Measurements from ENCODE around the gene FYN.

The FYN gene

GRCh38 chr6:111774346-111774703, 98.9 kb downstream of the FYN start:
- no peak for TF ChIP-seq TAF1 (IDR thresholded peaks at IDR 0.05; ENCODE audit: low read depth)
- TF ChIP-seq TCF12 (IDR thresholded peaks at IDR 0.05; ENCODE audit: low read depth): no peak
- no peak for TF ChIP-seq CEBPB (IDR thresholded peaks at IDR 0.05)
- no peak for TF ChIP-seq EP300 (IDR thresholded peaks at IDR 0.05; ENCODE audit: borderline replicate concordance)
- no peak for TF ChIP-seq CREB1 (IDR thresholded peaks at IDR 0.05; ENCODE audit: low read depth)
- no peak for TF ChIP-seq REST (IDR thresholded peaks at IDR 0.05; ENCODE audit: low read depth)
- no peak for TF ChIP-seq RAD21 (IDR thresholded peaks at IDR 0.05; ENCODE audit: low read depth)
- no peak for TF ChIP-seq USF1 (IDR thresholded peaks at IDR 0.05)
- no peak for TF ChIP-seq NFIC (IDR thresholded peaks at IDR 0.05)
- TF ChIP-seq EGR1 (IDR thresholded peaks at IDR 0.05): no peak
- no peak for TF ChIP-seq YY1 (IDR thresholded peaks at IDR 0.05; ENCODE audit: low read depth)
- no peak for TF ChIP-seq TEAD4 (IDR thresholded peaks at IDR 0.05)
- TF ChIP-seq MAX (IDR thresholded peaks at IDR 0.05): no peak
- TF ChIP-seq FOXM1 (IDR thresholded peaks at IDR 0.05; ENCODE audit: borderline replicate concordance, low read depth): no peak
- no peak for TF ChIP-seq ZBTB7A (IDR thresholded peaks at IDR 0.05; ENCODE audit: low read depth)

GRCh38 chr6:111773501-111774345, 99.5 kb downstream of the FYN start:
- TF ChIP-seq RAD21 (IDR thresholded peaks at IDR 0.05; ENCODE audit: low read depth): no peak
- TF ChIP-seq CREB1 (IDR thresholded peaks at IDR 0.05; ENCODE audit: low read depth): no peak
- no peak for TF ChIP-seq NFIC (IDR thresholded peaks at IDR 0.05)
- no peak for TF ChIP-seq EP300 (IDR thresholded peaks at IDR 0.05; ENCODE audit: borderline replicate concordance)
- TF ChIP-seq EGR1 (IDR thresholded peaks at IDR 0.05): no peak
- TF ChIP-seq YY1 (IDR thresholded peaks at IDR 0.05; ENCODE audit: low read depth): no peak
- TF ChIP-seq FOXM1 (IDR thresholded peaks at IDR 0.05; ENCODE audit: borderline replicate concordance, low read depth): no peak
- no peak for TF ChIP-seq TCF12 (IDR thresholded peaks at IDR 0.05; ENCODE audit: low read depth)
- no peak for TF ChIP-seq MAX (IDR thresholded peaks at IDR 0.05)
- TF ChIP-seq USF1 (IDR thresholded peaks at IDR 0.05): no peak
- TF ChIP-seq TEAD4 (IDR thresholded peaks at IDR 0.05): no peak
- no peak for TF ChIP-seq TAF1 (IDR thresholded peaks at IDR 0.05; ENCODE audit: low read depth)
- TF ChIP-seq CEBPB (IDR thresholded peaks at IDR 0.05): no peak
- no peak for TF ChIP-seq ZBTB7A (IDR thresholded peaks at IDR 0.05; ENCODE audit: low read depth)
- TF ChIP-seq REST (IDR thresholded peaks at IDR 0.05; ENCODE audit: low read depth): no peak

- TF ChIP-seq TCF12 (IDR thresholded peaks at IDR 0.05; ENCODE audit: low read depth): no peak
- no peak for TF ChIP-seq TEAD4 (IDR thresholded peaks at IDR 0.05)
- no peak for TF ChIP-seq RAD21 (IDR thresholded peaks at IDR 0.05; ENCODE audit: low read depth)
- TF ChIP-seq CREB1 (IDR thresholded peaks at IDR 0.05; ENCODE audit: low read depth): no peak
- TF ChIP-seq EGR1 (IDR thresholded peaks at IDR 0.05): no peak
- no peak for TF ChIP-seq CEBPB (IDR thresholded peaks at IDR 0.05)
- no peak for TF ChIP-seq TAF1 (IDR thresholded peaks at IDR 0.05; ENCODE audit: low read depth)
- TF ChIP-seq YY1 (IDR thresholded peaks at IDR 0.05; ENCODE audit: low read depth): no peak
- TF ChIP-seq FOXM1 (IDR thresholded peaks at IDR 0.05; ENCODE audit: borderline replicate concordance, low read depth): no peak
- TF ChIP-seq REST (IDR thresholded peaks at IDR 0.05; ENCODE audit: low read depth): no peak
- TF ChIP-seq ZBTB7A (IDR thresholded peaks at IDR 0.05; ENCODE audit: low read depth): no peak
- no peak for TF ChIP-seq EP300 (IDR thresholded peaks at IDR 0.05; ENCODE audit: borderline replicate concordance)
Measured at GRCh38 chr6:111772381-111772780, 100.9 kb downstream of the FYN start.

- TF ChIP-seq USF1 (IDR thresholded peaks at IDR 0.05): no peak
Measured at GRCh38 chr6:111771629-111772028, 101.6 kb downstream of the FYN start.

All from Ishikawa (cell line).